Activated CD4-positive, alpha-beta T cell treated with anti-CD3 and anti-CD28 coated beads, Interleukin-2, amount 50 U/mL, for 16 hours (primary cell): ENCODE measurements around the gene COL17A1.

Experiments used
- DNase-seq: peaks from one replicate; pipeline ENCODE4 v3.0.0-alpha.2; 2020

COL17A1 gene

DNA sequence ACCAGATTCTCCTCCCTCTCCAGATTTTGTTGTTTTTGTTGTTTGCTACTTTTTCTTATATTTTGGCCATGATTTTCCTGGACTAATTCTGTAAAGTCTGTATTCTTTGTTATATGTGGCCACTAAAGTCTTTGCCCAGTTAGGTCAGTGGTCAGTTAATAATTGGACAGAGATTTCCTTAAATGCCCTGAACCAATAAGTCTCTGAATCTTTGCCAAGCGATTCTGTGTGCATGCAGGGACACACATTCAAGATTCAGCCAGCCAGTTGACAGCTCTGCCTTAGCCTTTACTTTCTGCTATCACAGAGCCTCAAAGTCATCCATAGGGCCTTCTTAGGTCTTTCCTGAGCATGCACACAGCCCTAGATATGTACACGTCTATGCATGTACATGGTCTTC, 11.0 kb upstream of the COL17A1 start:
- DNase-seq: no peak

DNA sequence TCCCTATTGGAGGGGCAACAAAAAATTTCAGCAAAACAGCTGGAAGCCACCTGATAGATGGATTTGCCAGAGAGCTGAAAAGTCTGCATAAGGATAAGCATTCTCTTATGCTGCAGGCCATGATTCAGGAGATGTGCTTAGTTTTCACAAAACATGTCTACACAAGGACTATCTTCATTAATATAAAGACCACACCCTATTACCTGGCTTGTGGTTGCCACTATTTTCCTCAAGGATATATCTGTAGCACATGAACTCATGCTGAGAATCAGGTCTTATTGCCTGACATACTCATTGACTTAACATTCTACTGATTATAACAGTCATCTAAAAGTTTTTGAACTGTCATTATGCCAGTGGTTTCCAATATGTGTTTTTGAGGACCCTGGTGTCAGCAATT, 7.1 kb upstream of the COL17A1 start:
- no peak for DNase-seq

DNA sequence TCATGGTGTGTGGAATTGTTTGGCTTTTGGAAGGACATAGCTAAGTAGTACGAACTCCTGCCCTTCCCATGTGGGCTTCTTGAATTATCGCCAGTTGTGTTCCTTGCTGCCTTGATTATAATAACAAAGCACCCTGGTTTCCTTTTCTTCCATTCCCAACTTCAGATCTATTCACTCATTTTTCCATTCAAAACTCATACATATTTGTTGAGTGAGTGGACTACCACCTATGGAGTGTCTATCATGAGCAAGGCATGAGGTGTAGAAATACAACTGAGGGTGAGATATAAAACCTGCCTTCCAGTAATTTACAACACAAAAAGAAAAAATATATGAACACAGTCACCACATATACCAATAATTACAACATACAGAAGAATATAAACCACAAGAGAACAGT, 4.9 kb upstream of the COL17A1 start:
- DNase-seq: no peak

DNA sequence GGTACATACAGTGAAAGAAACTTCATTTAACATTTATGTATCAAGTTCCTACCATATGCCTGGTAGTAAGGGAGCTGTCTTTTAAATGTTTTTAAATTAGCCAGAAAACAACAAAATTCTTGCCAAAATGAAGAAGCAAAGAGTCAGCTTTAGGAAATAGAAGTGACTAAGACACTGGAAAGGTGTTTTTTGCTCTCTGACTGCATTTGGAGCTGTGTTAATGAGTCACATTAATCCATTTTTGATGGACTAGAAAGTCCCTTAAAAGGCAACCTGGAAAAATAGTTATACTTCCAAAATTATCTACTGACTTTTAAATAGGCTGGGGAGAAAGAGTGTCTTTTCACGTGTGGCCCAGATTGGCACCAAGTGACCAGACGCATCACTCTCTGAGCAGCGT, 3.9 kb upstream of the COL17A1 start:
- DNase-seq: no peak

DNA sequence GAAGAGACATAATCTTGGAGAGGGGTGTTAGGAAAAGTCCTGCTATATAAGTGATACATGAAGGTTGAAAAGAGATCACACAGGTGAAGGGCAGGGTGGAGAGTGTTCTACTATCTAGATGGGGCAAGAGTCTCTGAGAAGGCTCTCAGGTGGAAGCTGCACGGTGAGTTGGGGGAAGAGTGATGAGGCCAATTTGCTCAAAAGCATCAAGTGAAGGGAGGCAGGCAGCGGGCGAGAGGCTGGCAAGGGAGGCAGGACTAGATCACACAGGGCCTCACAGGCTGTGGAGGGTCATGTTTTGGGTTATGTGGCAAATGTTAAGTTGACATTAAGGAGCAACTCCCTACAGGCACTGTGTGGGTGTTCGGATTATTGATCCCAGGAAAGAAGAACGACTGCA, 2.6 kb upstream of the COL17A1 start:
- DNase-seq: no peak

DNA sequence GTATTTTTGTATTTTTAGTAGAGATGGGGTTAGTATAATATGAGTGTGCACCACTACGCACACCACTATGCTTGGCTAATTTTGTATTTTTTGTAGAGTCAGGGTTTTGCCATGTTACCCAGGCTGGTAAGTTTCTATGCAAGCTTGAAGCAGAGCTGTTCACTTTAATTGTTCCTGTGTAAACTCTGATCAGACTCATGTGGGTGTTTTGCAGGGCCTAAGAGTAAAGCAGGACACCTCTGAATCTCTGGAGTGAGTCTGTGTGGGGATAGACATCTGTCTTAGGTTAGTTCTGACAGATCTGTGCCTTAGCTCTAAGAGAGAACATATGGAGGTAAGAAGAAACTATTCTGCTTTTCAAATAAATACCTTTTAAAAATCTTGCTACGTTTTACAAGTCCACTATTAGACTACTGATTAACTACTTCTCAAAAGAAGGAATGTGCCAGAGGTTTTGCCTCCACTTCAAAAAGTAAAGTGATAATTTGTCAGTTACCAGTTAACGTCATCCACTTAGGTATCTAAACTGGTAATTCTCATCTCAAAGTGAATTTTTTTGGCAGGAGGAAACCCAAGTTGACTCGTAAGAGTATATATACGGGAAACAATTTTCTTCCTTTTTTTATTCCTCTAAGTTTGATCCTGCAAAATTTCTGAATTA, 1.1 kb downstream of the COL17A1 start:
- DNase-seq: no peak

DNA sequence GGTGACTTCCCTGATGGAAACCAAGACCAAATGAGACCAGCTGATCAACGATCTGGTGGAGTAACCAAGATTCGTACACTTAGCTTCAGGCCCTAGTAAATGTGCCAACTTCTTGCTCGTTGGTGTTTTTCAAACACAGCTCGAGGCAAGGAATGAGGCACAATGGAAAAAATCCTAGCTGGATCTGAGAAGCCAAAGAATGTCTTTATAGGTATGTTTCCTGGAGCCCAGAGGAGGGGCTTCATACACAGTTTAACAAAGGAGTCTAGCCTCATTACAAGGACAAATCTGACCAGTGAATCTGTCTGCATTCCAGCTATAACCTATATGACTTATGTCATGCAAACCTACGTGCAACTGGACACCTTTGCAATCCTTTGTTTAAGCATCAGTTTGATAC, 3.7 kb downstream of the COL17A1 start:
- DNase-seq: no peak

DNA sequence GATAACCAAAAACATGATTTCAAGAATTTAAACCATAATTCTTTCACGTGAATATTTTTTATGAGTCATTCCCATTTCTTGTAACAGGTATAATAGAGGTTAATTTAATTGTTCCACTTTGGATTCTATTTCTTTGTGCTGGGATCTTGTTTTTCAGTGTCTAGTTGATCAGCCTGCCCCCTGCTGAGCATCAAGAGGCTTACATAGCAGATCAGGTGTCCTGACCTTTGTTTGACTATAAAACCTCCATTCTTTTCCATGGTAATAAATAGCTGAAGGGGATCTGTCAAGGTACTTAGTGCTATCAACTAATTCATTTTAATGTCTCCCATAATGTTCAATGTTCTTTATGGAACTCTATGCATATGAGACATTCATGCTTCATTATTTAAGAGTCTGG, 4.9 kb downstream of the COL17A1 start:
- DNase-seq: peak; percentile 20

DNA sequence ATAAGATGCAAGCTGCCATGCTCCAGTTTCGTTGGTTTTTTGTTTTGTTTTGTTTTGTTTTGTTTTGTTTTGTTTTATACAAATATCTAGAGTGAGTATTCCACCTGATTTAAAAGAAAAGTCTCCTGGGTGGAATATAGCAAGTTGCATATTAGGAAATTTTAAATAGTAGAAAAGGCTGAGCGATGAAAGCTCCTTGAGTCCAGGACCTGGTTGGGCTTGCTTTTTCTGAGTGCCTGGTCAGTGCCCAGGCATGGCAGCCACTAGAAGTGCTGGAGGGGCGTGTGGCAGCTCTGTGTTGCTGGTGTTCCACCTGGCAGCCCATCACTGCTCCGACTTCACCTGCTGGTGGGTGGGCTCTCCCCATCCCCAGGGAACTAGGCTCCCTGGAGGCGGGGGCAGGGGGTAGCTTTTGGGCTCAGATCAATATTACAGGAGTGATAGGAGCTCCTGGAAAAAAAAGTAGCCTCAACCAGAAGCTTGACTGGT, 8.0 kb downstream of the COL17A1 start:
- DNase-seq: no peak

DNA sequence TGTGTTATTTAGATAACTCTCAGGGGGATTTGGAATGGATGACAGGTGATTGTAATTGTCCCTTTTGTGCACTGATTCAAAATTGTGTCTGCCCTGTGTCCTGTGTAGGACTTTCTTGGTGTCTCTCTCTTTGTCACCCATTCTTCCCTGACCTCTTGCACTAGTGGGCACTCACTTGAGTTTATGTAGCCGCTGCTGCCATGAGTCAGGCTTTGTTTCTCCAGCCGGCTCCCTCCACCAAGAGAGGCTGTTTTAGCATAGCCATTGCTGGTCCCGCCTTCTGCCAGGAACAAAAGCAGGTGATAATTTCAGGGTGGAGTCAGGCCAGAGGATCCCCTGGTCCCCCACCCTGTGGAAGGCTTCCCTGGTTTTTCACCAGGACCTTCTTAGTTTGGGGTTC, 8.4 kb downstream of the COL17A1 start:
- no peak for DNase-seq

DNA sequence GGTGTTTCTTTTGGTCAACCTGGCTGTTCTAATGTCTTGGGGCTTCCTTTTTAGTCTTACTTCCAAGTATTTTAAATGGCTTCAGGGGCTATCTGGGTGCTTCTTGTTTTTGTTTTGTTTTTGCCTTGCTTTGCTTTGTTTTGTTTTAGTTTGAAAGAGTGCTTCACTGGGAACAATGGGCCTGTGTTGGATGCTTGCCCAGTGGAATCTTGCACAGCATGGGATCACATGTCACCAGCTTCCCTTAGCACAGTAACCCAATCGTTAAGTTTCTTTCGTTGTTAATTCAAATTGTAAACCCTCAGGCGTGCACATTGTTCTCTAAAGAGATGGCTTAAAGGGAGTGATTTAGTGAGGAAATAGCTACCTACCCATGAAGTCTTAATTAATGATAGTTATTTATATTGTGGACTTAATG, 8.9 kb downstream of the COL17A1 start:
- no peak for DNase-seq

DNA sequence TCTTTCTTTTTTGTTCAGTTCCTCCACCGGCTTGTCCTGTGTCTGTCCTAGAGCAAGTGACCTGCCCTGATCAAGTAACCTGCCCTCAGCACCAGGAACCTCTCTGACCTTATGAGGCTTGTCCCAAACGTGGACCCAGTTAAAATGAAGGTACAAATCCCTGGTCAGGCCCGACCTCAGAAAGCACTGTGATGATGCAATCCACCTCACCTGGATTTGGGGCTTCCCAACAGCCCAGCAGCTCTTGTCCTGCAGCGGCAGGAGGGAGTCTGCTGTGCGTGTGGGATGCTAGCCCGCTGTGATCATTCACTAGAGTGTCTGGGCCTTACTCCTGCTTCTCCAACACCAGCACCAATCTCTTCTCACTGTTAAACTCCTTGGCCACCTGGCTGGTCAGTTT, 11.2 kb downstream of the COL17A1 start:
- no peak for DNase-seq

DNA sequence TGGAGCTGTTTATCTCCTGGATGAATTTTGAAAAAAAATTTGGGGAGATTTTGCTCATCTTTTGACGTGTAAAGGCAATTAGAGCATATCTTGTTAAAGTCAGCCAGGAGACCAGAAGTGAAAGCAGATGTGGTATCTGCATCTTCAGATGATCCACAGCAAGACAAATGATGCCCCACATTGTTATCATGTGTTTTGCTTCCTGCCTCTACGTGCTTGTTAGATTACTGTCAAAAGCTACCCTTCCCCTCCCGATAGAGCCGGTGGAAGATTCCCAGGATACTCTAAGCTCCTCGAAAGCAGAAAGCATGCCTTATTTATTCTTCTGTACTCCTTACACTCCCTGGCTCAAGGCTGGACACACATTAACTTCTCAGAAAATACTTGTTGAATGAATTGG, 12.9 kb downstream of the COL17A1 start:
- no peak for DNase-seq

DNA sequence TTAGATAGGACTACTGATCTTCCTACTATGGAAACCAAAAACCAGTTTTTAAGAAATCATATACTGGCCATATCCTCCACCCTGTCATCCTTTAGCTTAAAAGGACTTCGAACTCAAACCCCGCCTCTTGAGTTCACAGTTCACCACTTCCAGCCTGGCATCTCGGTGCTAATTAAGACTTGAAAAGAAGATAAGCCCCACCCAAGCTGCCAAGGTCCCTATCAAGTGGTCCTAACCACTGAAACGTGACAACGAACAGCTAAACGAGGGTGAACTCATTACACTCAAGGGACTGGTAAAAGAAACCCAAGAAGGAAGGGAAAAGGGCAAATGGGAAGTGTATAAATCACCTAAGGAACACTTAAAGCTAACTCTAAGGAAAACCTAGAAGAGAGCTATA, 16.1 kb downstream of the COL17A1 start:
- no peak for DNase-seq

DNA sequence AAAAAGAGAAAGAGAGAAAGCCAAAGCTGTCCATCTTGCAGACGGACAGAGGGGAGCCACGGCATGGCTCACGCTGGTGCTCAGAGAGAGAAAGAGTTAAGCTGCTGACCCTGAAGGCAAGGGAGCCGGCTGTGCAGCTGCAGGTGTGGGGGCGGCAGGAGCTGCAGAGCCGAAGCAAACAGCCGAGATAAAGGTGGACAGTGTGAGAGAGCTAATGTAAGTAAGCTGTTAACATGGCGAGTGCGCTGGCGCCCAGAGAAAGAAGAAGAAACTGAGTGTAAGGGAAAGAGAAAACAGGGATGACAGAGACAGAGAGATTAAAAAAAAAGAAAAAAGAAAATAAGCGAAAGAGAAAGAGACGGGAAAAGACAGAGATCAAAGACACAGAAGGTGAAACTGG, 18.2 kb downstream of the COL17A1 start:
- DNase-seq: no peak

DNA sequence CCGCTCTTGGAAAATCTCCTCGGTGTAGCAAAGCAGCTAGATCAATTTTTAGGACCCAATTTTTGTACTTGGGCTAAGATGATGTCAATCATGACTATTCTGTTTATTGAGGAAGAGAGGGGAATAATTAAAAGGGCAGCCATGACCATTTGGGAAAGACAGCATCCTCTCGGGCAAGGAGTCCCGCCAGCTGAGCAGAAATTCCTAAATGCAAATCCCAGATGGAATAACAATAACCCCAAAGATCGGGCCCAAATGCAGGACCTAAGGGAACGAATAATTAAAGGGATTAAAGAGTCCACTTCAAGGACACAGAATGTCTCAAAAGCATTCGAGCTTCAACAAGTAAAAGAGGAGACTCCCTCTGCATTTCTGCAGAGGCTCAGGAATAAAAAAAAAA, 18.7 kb downstream of the COL17A1 start:
- DNase-seq: no peak

DNA sequence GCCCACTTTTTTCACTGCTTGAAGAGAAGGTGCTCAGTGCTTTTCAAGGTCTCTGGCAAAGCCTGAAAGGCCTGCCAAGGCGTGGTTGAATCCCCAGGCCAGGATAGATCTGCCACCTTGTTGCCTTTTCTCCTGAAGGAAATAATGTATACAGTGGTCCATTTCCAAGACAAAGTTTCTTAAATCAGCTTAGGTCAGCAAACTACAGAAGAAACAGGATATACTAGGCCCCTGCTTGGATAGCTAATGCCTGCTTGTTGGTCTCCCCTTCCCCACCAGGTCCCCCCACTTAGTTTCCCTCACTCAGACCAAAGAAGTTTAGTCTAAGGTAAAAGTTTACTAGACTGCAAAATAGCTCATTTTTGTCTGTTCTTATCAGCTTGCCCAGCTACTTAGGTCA, 19.9 kb downstream of the COL17A1 start:
- DNase-seq: no peak

DNA sequence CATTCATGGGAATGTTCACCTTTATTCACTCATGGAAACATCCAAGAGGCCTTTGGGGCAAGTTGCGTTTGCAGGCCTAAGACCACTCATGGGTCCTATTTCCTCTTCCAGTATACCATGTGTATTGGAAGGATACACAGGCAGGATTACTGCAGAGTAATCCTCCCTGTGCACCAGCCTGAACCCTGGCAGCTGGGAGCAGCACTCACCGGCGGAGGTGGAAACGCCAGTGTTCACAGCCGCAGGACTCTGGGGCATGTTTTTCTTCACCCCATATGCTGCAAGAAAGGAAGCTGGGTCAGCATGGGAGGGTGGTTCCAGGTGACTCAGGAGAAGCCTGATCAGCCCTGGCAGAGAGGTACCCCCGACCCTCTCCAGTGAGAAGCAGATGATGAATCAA, 24.5 kb downstream of the COL17A1 start:
- DNase-seq: no peak

DNA sequence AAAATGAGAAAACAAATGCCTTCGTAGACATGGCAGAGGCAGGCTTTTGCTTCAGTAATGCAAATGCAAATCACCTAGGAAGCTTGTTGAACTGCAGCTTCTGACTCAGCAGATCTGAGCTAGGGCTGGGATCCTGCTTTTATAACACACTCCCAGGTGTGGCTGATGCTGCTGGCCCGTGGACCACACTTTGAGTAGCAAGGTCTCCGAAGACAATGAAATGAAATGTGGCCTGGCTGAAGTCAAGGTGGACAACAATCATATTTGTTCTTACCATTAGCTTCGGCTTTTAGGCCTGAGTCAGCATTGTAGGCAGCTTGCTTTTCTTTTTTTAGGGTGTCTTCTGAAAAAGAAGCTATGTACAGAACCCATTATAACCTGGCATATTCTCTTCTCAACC, 26.3 kb downstream of the COL17A1 start:
- no peak for DNase-seq

DNA sequence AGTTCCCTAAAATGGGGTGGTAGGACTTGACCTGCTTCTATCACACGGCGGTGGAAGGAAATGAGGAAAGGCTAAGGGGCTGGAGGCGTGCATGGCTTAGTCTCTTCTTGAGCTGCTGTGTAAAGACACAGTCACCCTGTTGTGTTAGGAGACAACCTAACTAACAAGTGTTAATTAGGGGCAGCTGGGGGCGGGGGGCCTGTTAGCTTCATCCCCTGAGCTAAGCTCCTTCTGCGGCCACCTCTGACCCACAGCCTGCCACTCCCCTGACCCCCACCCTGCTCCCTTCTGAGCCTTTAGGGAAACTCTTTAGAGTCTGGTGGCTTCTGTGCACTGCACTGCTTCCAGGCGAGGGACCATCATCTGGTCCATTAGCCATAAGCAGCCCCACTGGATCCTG, 28.0 kb downstream of the COL17A1 start:
- no peak for DNase-seq

DNA sequence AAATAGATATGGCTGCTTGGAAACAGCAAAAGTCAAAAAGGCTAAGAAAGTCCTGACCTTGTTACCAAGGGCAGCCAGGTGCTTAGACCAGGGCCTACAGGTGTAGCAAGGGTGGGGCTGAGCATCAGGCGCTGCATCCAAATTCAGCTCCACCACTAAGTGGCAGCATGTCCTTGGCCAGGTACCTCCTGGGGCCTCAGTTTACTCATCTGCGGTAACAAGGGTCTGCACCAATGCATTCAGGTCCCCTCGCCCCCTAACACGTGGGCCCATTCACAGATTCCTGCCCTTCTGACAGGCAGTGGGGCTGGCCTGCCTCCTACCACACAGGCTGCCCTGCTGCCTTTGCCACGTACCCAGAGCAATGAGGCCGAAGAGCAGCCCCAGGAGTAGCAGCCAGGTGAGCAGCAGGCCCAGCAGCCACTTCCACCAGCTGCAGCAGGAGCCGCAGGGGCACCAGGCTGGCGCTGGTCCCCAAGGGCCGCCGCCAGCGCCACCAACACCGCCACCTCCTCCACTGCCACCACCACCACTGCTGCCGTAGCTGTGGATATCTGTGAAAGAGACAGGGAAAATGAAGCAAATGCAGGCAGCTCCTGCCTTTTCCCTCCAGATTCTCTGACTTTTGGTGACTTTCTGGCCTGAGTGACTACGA, 28.9 kb downstream of the COL17A1 start:
- no peak for DNase-seq

DNA sequence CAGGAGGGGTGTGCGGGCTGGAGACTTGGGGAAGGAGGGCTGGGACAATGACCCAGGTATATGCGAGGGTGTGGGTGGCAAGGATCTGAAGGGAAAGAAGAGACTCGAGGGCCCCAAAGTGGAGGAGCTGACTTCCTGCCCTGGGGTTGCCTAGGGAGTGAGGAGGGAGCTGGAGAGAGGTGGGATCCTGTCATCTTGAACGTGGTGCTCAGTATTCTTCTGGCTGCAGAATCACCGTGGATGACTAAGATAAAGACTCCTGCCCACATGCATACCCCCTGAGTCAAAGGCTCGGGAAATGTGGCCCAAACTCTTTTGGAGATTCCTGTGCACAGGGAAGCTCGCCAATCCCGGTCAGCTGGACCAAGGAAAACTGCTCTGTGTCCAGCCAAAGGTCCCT, 31.2 kb downstream of the COL17A1 start:
- DNase-seq: no peak

DNA sequence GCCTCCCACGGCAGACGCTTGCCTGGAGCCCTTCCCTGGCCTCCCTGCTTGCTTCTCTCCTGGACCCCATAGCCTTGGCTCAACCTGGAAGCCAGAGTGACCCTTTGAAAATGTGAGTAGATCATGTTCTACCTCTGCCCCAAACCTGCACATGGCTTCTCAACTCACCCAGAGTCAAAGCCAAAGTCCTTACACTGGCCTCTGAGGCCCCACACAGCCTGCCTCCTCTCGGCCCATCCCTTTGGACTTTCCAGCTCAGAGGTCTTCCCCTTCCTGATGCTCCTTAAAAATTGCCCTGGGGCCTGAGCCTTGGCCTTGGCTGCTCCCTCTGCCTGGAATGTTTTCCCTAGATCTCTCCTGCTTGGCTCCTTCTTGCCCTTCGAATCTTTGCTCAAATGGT, 32.5 kb downstream of the COL17A1 start:
- DNase-seq: no peak

DNA sequence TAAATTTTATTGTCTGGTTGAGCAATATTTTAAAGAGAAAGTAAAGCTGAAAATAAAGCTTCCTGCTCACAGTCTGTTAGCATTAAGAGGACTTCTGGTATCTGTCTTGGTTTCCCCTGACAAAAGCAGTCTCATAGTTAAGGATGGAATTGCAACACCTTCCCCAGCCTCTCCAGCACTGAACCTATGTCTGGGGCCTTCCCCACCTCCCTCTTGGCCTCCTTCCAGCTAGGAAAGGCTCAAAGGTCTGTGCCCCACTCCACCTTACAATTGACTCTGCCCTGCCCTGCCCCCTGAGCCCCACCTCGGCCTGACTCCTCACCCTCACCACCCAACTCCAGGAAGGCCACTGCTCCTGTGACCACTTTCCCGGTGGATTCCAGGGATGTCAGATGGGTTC, 33.2 kb downstream of the COL17A1 start:
- no peak for DNase-seq
